RPMI8226 (cell line): ENCODE results near the gene METRNL.
"Not testable (repeated sequence)": the region's sequence is repeated elsewhere in the genome, so short reads cannot be mapped to it uniquely, and the experiment has no call there.

Source experiments
- DNase-seq: peaks from one replicate; pipeline ENCODE4 v3.0.0-alpha.2; 2015

The METRNL gene

GRCh38 chr17:83125515-83126274, 46.3 kb downstream of the METRNL start:
- DNase-seq, result peak; percentile 70

DNA sequence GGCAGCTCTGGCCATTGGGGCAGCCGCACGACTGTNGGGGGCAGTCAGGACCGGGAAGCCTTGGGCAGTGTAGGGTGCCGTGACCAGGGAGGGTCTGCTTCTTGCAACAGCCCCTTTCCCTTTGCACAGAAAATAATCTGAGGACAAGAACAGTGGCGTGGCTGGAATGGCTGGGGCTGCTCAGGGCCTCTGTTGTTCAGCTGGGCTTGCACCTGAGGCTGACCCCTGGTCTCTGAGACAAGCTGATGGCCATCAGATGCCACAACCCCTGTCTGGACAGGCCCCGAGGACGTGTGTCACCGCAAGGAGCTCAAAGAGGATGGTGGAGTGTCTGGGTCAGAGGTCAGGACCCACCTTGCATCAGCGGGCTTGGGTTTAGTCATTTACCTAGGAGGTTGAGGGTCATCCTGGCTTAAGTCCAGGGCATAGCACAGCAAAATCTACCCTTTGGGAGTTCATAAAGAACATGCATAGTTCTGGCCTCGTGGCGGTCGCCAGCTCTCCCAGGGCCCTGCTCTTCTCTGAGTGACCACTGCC, 46.9 kb downstream of the METRNL start:
- no peak for DNase-seq

- DNase-seq, result no peak
These were observed 48.2 kb downstream of the METRNL start for GRCh38 chr17:83127431-83128160.

DNA sequence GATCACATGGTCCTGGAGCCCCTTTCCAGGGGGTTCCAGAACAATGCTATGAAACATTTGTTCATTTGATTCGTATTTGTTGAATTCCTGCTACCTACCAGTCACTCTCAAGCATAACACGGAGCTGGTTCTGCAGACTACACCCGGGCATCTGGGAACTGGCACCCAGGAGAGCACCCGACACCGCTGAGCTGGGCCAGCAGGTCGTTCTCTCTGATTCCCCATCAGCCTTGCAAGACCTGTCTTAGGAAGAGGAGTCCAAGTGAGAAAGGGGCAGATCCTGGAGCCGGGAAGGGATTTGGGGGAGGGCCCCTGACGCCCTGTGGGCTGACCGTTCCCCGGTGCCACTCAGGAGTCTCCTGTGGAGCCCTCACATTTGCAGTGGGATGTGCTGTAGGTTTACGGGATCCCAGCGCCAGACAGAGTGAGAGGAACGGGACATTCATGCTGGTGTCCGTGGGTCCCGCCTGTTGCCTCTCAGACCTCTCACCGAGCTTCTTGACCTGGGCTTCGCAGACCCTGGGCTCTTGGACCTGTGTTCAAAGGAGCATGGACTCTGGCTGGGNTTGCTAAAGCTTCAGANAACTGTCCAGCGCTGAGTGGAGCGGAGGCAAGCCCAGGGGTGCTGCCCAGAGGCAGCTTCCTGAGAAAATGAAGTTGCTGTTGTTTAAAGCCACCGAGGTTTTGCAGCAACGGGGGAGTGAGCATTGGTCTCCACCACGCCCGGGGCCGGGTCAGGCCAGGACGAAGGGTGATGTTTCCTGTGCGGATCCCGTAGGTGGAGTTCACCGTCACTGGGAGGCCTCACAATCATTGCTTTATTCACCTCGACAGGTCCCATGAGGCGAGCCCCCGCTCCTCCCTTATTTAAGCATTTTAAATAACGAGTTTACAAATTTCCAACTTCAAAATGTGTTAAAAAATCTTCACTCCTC, 49.2 kb downstream of the METRNL start:
- no peak for DNase-seq

- no peak for DNase-seq
These were observed 50.3 kb downstream of the METRNL start for GRCh38 chr17:83129676-83130075.

- no peak for DNase-seq
These were observed 52.1 kb downstream of the METRNL start for GRCh38 chr17:83131401-83132011.

GRCh38 chr17:83132251-83133081, 53.1 kb downstream of the METRNL start:
- DNase-seq, result no peak

GRCh38 chr17:83133302-83134121, 54.1 kb downstream of the METRNL start:
- no peak for DNase-seq

GRCh38 chr17:83134456-83134855, 55.0 kb downstream of the METRNL start:
- DNase-seq, result not testable (repeated sequence)

- no peak for DNase-seq
These were observed 56.3 kb downstream of the METRNL start for GRCh38 chr17:83135692-83136091.

GRCh38 chr17:83136156-83136555, 56.7 kb downstream of the METRNL start:
- DNase-seq, result no peak

GRCh38 chr17:83136931-83137330, 57.5 kb downstream of the METRNL start:
- no peak for DNase-seq

GRCh38 chr17:83137523-83137922, 58.1 kb downstream of the METRNL start:
- no peak for DNase-seq

DNA sequence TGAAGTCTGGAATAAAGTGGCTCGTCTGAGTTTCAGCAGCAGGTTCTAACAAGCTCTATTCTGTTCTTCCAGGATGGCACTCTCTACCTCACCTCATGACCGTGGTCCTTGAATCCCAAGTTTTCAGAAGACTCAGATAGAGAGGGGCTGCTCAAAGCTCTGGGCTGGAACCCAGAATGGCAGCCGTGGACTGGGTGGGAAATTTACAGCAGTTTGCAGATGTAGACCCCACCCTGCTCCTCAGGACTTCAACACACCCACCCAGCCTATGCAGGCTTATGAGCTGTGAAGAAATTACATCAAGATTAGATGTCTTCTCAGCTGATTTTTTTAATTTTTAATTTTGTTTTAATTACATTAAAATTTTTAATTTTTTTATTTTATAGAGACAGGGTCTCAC, 59.4 kb downstream of the METRNL start:
- no peak for DNase-seq

- not testable (repeated sequence) for DNase-seq
These were observed 60.3 kb downstream of the METRNL start for GRCh38 chr17:83139541-83140248.

GRCh38 chr17:83140249-83140566, 60.8 kb downstream of the METRNL start:
- DNase-seq, result not testable (repeated sequence)

DNA sequence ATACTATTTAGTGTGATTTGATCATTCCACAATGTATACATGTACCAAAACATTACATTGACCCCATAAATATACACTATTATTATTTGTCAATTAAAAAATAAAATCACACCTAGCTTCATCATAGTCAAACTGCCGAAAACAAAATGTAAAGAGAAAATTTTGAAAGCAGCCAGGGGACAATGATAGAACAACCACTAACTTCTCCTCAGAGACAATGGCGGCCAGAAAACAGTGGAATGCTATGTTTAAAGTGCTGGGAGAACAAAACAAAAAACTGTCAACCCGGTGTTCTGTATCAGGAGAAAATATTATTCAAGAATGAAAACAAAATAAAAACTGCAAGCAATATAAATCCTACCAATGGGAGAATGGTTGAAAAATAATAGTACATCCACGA, 63.2 kb downstream of the METRNL start:
- no peak for DNase-seq

DNA sequence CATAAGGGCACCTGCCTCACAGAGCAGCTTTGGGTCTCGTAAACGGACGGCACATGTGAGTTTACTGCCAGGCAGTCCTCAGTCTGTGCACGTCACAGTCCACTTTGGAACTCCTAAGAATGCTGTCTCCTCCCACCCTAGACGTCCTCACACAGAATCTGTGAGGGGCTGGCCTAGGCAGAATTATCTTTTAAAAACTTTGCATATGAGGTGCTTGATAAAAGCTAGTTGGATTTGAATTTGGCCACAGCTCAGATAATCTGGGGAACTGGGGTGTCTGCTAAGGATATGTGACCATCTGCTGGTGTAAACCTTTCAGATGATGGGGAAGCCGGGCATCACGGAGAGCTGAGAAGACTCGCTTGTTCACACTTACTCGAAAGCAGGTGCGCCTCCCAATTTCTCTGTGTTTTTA, 64.4 kb downstream of the METRNL start:
- no peak for DNase-seq
